Neutrophil (primary cell): ENCODE measurements around the gene CAST.

ENCODE experiments used
- H3K27ac ChIP-seq: fragments of 200-600 bp; sonication (generic); 2 replicates; pipeline ENCODE4 v1.5.1; 2016; ENCODE audit warnings: mild to moderate bottlenecking, moderate library complexity
- H3K27me3 ChIP-seq: fragments of 200-600 bp; sonication (generic); 2 replicates; pipeline ENCODE4 v1.6.0; 2016; ENCODE audit warnings: mild to moderate bottlenecking
- H3K36me3 ChIP-seq: fragments of 200-600 bp; sonication (generic); 2 replicates; pipeline ENCODE4 v1.5.1; 2017
- H3K4me1 ChIP-seq, 2 experiments: fragments of 200-600 bp in 1 of 2; sonication (generic) in 1 of 2; 1 replicate in 1 of 2; 2 replicates in 1 of 2; pipeline versions ENCODE4 v1.5.1 to v1.6.1; 2013 to 2016; ENCODE audit warnings: low read depth in 1 of 2, low read length in 1 of 2, mild to moderate bottlenecking in 1 of 2, moderate library complexity in 1 of 2; ENCODE audit not compliant: control insufficient read depth in 1 of 2, insufficient read depth in 1 of 2
- H3K4me3 ChIP-seq, 2 experiments: fragments of 200-600 bp in 1 of 2; sonication (generic) in 1 of 2; 1 replicate in 1 of 2; 2 replicates in 1 of 2; pipeline ENCODE4 v1.5.1; 2013 to 2016; ENCODE audit warnings: low read depth in 1 of 2, low read length in 1 of 2, mild to moderate bottlenecking in 1 of 2, moderate library complexity in 1 of 2
- H3K9me3 ChIP-seq: fragments of 200-600 bp; sonication (generic); 2 replicates; pipeline ENCODE4 v1.5.1; 2016
- CTCF ChIP-seq: fragments of 200-600 bp; sonication (generic); IDR thresholded peaks from 2 replicates; pipeline ENCODE4 v1.5.1; 2016; ENCODE audit warnings: antibody characterized with exemption

CAST gene

GRCh38 chr5:96756985-96757384 lies 94.8 kb downstream of the CAST start:
- Histone ChIP-seq H3K4me3 (no peak overlapping the region), H3K27ac (no peak overlapping the region), H3K9me3 (no peaks in the 10 kb centered on the region), H3K27me3 (no peaks in the 10 kb centered on the region), H3K36me3 (peaks cover 84% of the 10 kb centered on the region), H3K4me1 (peaks cover 8 to 11% of the 10 kb centered on the region in 2 experiments)
- TF ChIP-seq CTCF, result no peak

- Histone ChIP-seq H3K27ac (no peak overlapping the region), H3K4me1 (no peaks in the 10 kb centered on the region), H3K9me3 (no peaks in the 10 kb centered on the region), H3K36me3 (peaks cover 91% of the 10 kb centered on the region), H3K27me3 (no peaks in the 10 kb centered on the region), H3K4me3 (no peak overlapping the region)
- no peak for TF ChIP-seq CTCF
These were observed 96.4 kb downstream of the CAST start for GRCh38 chr5:96758621-96759020.

GRCh38 chr5:96761618-96762017 lies 99.4 kb downstream of the CAST start:
- no peaks in the 10 kb centered on the region for H3K9me3 ChIP-seq
- no peaks in the 10 kb centered on the region for H3K4me1 ChIP-seq
- no peaks in the 10 kb centered on the region for H3K27me3 ChIP-seq
- H3K36me3 ChIP-seq, result peaks cover 91% of the 10 kb centered on the region
- no peak overlapping the region for H3K27ac ChIP-seq
- H3K4me3 ChIP-seq, result no peak overlapping the region
- no peak for TF ChIP-seq CTCF

GRCh38 chr5:96763026-96763425 lies 100.8 kb downstream of the CAST start:
- no peak overlapping the region for H3K27ac ChIP-seq

GRCh38 chr5:96765043-96765442 lies 102.9 kb downstream of the CAST start:
- H3K36me3 ChIP-seq, result peaks cover 94% of the 10 kb centered on the region
- TF ChIP-seq CTCF, result no peak

More at GRCh38 chr5:96763026-96763425, 100.8 kb downstream of the CAST start:
- Histone ChIP-seq H3K4me3 (no peak overlapping the region), H3K27me3 (no peaks in the 10 kb centered on the region), H3K4me1 (no peaks in the 10 kb centered on the region), H3K36me3 (peaks cover 92% of the 10 kb centered on the region), H3K9me3 (no peaks in the 10 kb centered on the region)
- no peak for TF ChIP-seq CTCF

GRCh38 chr5:96768708-96769251 lies 106.6 kb downstream of the CAST start:
- Histone ChIP-seq H3K4me3 (no peak overlapping the region), H3K4me1 (no peaks in the 10 kb centered on the region), H3K27ac (no peak overlapping the region), H3K36me3 (peaks cover 100% of the 10 kb centered on the region), H3K27me3 (no peaks in the 10 kb centered on the region), H3K9me3 (no peaks in the 10 kb centered on the region)
- TF ChIP-seq CTCF, result no peak

More at GRCh38 chr5:96765043-96765442, 102.9 kb downstream of the CAST start:
- Histone ChIP-seq H3K4me1 (no peaks in the 10 kb centered on the region), H3K27ac (no peak overlapping the region), H3K9me3 (no peaks in the 10 kb centered on the region), H3K4me3 (no peak overlapping the region), H3K27me3 (no peaks in the 10 kb centered on the region)
